ENCODE data around the gene DGKQ. TPM values are rescaled to one million over a fixed set of nuclear protein-coding genes. Genes with fewer than 3 reads are reported as not detected.

Gene DGKQ
- total RNA-seq, 4 donors from 2014 or later, result 3.2 to 5.2 (median 4.5) TPM

DNA sequence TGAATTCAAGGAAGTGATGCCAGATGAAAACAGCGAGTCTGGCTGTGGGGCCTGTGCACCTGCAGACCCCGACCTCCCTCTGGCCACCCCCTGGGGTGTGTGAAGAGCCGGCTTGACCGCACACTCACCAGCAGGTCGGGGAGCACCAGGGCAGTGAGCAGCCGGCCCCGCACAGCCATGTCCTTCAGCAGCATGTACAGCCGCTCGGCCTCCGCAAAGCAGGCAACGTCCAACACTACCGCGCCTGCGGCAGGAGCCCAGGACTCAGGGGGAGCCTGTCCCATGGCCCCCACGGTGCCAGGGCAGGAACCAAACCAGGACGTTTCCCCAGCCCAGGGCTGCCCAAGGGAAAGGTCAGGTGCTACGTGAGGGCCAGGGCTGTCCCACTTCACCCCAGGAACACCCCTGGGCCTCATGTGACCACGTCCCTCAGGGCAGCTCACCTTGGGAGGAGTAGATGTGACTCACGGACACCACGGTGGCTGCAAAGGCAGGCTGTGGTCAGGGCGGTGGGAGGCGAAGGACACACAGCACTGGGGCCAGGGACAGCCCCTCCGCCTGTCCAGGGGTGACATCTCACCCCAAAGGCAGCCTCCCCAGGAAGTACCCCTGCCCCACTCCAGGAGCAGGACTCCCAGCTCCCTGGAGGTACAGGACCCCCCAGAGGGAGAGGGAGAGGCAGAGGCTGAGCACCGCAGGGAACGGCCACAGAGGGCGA, 8.2 kb downstream of the DGKQ start:
- Histone ChIP-seq H3K27me3 (no peaks in the 10 kb centered on the region), H3K4me1 (no peaks in the 10 kb centered on the region), H3K9me3 (no peaks in the 10 kb centered on the region), H3K36me3 (peaks cover 0 to 7% of the 10 kb centered on the region in 2 donors), H3K4me3 (no peak overlapping the region), H3K27ac (no peak overlapping the region)
- no peak for DNase-seq
- intact Hi-C loops (cut with DNase I; ENCODE audit: low total_unique reads), result no loop called here
- TF ChIP-seq POLR2A (IDR thresholded peaks at IDR 0.05), result no peak
- TF ChIP-seq, protein P1, sequence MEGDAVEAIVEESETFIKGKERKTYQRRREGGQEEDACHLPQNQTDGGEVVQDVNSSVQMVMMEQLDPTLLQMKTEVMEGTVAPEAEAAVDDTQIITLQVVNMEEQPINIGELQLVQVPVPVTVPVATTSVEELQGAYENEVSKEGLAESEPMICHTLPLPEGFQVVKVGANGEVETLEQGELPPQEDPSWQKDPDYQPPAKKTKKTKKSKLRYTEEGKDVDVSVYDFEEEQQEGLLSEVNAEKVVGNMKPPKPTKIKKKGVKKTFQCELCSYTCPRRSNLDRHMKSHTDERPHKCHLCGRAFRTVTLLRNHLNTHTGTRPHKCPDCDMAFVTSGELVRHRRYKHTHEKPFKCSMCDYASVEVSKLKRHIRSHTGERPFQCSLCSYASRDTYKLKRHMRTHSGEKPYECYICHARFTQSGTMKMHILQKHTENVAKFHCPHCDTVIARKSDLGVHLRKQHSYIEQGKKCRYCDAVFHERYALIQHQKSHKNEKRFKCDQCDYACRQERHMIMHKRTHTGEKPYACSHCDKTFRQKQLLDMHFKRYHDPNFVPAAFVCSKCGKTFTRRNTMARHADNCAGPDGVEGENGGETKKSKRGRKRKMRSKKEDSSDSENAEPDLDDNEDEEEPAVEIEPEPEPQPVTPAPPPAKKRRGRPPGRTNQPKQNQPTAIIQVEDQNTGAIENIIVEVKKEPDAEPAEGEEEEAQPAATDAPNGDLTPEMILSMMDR (IDR thresholded peaks at IDR 0.05 in 4 of 5, conservative IDR thresholded peaks at IDR 0.05 in 1 of 5), result no peak
- no peak for ATAC-seq
- in situ Hi-C loops (cut with MboI; ENCODE audit: low sequenced_read_pairs in 4 of 4), result no loop called here

DNA sequence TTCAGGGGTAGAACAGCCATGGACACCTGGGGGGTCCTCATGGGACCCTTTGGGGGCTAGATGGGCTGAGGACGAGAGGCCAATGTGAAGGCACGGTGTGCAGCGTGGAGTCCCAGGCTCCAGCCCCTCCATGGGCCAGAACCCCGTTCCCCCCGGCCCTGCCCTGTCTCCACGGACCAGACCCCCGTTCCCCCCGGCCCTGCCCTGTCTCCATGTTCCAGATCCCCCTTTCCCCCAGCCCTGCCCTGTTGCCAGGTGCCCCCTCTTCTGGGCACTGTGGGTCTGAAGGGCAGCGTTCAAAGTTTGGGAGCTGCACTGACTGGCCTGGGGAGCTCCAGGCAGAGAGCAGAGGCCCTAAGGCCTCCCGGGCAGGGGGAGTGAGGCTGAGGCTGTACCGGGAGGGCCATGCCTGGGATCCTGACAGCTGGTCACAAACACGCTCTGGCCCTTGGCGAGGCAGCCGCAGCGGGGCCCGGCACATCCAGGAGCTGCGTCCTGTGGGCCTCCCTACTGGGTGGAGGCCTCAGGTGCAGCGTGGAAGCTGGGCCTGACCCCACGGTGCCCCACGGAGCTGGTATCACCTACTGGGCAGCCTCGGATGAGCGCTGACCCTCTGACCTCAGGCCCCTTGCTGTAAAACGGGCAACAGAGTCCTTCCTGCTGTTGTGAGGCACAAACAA, 8.9 kb downstream of the DGKQ start:
- Histone ChIP-seq H3K36me3 (peaks cover 0 to 7% of the 10 kb centered on the region in 2 donors), H3K9me3 (no peaks in the 10 kb centered on the region), H3K4me3 (no peak overlapping the region), H3K27ac (no peak overlapping the region), H3K27me3 (no peaks in the 10 kb centered on the region), H3K4me1 (no peaks in the 10 kb centered on the region)
- ATAC-seq, result no peak
- TF ChIP-seq, protein P1 (IDR thresholded peaks at IDR 0.05 in 4 of 5, conservative IDR thresholded peaks at IDR 0.05 in 1 of 5), result no peak
- no peak for TF ChIP-seq POLR2A (IDR thresholded peaks at IDR 0.05)
- intact Hi-C loops (cut with DNase I; ENCODE audit: low total_unique reads) (no loop called here), in situ Hi-C loops (cut with MboI; ENCODE audit: low sequenced_read_pairs in 4 of 4) (no loop called here)
- DNase-seq, result no peak

DNA sequence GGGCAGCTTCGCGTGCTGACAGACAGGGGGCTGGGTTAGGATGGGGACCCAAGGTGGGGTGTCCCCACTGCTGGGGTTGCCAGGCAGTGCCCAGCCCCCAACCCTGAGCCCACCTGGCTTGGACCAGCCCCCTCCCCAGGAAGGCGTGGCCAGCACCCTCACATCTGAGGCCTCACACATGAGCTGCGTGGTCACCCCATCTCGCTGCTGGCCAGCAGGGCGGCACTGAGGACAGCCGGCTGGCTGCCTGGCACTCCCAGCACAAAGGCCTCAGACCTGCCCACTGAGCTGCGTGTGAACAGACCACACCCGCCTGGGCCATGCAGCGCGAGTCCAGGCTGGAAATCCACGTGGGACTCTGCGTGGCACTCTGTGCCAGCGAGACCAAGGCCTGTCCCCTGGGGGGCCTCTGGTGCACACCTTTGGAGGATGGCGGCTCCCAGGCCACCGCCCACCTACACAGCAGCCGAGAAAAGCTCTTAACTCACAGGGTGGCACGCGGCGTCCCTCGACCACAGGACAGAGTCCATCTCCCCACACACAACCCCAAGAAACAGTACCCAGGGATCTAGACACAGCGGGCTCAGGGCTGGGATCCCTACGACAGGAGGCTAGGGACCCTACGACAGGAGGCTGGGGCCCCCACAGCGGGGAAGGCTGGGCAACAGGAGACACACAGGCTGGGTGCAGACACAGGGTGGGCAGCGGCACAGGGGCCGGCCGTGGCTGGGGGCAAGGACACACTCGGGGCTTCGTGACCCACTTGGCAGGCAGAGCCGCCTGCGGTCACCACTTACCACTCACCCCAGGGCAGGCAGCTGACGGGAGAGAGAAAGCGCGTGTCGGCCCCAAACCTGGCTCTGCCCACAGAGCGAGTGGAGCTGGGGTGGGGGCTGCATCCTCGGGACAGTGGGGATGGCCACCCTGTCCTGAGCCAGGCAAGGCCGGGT, 9.8 kb downstream of the DGKQ start:
- Histone ChIP-seq H3K27me3 (no peaks in the 10 kb centered on the region), H3K27ac (no peak overlapping the region), H3K4me1 (no peaks in the 10 kb centered on the region), H3K36me3 (peaks cover 0 to 7% of the 10 kb centered on the region in 2 donors), H3K9me3 (no peaks in the 10 kb centered on the region), H3K4me3 (no peak overlapping the region)
- DNase-seq (no peak), ATAC-seq (no peak)
- in situ Hi-C loops (cut with MboI; ENCODE audit: low sequenced_read_pairs in 4 of 4), result no loop called here
- intact Hi-C loops (cut with DNase I; ENCODE audit: low total_unique reads), result no loop called here
- TF ChIP-seq, protein P1 (IDR thresholded peaks at IDR 0.05 in 4 of 5, conservative IDR thresholded peaks at IDR 0.05 in 1 of 5), result no peak
- no peak for TF ChIP-seq POLR2A (IDR thresholded peaks at IDR 0.05)

DNA sequence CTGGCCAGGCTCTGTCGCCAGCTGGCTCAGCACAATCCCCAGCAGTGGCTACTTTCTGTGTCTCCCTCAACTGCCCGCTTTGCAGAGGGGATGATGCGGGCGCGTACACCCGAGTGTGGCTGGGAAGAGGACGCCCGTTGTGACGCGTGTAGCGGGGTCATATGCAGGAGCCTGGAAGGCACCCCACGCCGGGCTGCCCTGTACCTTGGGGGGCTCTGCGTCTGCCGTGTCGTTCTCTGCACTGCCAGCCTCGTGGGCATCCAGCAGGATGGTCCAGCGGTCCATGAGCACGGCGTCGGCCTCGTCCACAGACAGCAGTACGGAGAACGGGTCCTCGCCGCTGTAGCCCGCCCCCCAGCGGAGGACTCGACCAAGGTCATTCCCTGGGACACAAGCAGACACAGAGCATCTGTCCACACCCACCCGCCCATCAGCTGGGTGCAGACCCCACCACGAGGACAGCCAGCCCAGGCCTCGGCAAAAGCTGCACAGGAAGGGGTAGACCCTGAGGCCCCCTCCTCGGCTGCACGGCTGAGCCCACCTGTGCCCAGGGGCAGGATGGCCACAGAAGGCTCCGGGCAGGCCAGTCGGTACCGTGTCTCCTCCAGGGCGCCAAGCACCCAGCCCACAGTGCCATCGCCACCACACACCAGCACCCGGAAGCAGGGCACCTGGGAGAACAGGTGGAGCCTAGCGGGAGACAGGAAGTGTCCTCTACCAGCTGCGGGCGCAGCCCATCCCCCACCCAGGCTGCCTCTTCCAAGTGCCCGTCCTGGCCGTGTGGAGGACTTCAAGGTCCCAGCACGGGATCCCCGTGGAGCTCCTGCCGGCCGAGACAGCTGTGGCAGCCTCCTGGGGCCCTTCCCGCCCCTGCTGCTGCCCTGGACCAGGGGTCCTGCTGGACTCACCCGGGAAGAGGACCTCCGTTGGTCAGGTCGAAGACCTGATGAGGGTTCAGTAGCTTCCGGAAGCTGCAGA, 10.8 kb downstream of the DGKQ start:
- Histone ChIP-seq H3K27ac (no peak overlapping the region), H3K4me1 (no peaks in the 10 kb centered on the region), H3K36me3 (peaks cover 0 to 7% of the 10 kb centered on the region in 2 donors), H3K4me3 (no peak overlapping the region), H3K27me3 (no peaks in the 10 kb centered on the region), H3K9me3 (no peaks in the 10 kb centered on the region)
- in situ Hi-C loops (cut with MboI; ENCODE audit: low sequenced_read_pairs in 4 of 4), result no loop called here
- intact Hi-C loops (cut with DNase I; ENCODE audit: low total_unique reads), result no loop called here
- no peak for ATAC-seq
- DNase-seq, result no peak
- no peak for TF ChIP-seq POLR2A (IDR thresholded peaks at IDR 0.05)
- TF ChIP-seq, protein P1 (IDR thresholded peaks at IDR 0.05 in 4 of 5, conservative IDR thresholded peaks at IDR 0.05 in 1 of 5), result no peak

Data from gastrocnemius medialis (tissue), 4 donors.